Left kidney (tissue), 2 donors: Measurements from ENCODE around the gene SCTR. TPM values are rescaled to one million over a fixed set of nuclear protein-coding genes. Genes with fewer than 3 reads are reported as not detected.

Source experiments
- DNase-seq: peaks from one replicate; pipeline ENCODE4 v3.0.0-alpha.2; 2013
- polyA plus RNA-seq: library from polyadenylated mRNA; unstranded; fragments of 120-200 nt; gene quantifications from one replicate; pipeline ENCODE4 v1.2.1, GENCODE V29; 2013; ENCODE audit not compliant: insufficient read length

Gene SCTR
- polyA plus RNA-seq, 1 donor: 16.1 TPM

DNA sequence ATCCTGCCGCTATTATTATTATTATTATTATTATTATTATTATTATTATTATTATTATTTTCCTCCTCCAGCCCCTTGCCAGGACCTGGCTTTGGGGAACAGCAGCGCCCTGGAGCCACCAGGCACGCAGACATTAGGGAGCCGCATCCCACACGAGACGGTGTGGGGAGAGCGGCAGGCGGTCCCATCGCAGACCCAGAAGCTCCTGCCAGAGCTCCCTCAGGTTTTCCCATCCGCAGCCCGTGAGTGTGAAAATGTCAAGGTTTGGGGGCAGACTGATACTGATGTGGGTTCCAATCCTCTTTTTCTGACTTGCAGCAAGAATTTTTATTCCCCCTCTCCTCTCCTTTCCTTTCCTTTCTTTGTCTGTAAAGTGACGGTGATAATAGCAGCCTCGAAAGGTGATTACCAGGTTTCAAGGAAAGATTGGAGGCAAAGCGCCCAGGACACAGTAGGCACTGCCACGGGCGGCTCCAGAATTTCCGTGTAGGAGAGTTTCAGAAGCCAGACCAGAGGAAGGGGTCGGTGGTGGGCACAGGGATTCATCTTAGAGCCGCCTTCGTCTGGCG lies 816 bp downstream of the SCTR start:
- DNase-seq: no peak

DNA sequence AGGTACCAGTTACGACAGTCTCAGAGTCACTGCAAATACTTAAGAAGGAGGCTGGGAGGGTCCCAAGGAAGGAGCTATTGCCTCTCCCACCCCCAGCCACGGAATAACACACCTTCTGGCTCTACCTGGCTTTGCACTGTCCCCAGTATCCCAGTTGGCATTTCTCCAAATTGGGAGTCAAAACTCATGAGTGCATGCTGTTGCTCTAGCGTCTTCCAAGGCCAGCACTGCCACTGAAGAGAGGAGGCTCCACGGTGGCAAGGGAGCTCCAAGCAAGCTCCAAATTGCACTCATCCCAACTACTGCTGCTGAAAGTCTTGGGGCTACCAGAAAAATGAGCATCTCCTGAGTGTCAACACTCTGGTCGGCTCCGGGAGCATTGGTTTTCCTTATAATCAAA lies 1.6 kb downstream of the SCTR start:
- DNase-seq: no peak

DNA sequence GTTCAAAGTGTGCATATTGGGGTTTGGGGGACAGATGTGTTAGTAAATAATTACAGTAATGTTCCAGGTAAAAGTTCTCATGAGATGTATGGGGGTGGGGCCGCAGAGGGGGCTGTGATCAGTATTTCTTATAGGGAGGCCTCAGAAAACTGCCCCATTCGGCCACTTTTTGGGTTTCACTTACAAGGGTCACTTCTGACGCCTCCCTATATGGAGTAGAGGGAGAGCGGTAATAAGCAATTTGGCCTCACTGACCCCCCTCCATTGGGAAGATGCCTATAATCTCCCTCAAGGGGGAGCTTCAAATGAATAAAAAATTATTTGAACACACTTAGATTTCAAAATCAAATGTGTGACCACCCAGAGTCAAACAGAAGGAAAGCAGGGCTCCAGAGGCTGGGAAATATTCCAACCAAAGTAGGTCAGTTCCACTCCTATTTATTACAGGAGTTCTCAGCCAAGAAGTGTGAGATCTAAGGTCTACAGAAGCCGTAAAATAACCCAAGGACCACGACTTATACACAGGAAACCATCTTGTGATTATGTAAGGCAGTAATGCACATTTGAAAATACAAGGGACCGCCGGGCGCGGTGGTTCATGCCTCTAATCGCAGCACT lies 2.7 kb downstream of the SCTR start:
- DNase-seq: no peak

DNA sequence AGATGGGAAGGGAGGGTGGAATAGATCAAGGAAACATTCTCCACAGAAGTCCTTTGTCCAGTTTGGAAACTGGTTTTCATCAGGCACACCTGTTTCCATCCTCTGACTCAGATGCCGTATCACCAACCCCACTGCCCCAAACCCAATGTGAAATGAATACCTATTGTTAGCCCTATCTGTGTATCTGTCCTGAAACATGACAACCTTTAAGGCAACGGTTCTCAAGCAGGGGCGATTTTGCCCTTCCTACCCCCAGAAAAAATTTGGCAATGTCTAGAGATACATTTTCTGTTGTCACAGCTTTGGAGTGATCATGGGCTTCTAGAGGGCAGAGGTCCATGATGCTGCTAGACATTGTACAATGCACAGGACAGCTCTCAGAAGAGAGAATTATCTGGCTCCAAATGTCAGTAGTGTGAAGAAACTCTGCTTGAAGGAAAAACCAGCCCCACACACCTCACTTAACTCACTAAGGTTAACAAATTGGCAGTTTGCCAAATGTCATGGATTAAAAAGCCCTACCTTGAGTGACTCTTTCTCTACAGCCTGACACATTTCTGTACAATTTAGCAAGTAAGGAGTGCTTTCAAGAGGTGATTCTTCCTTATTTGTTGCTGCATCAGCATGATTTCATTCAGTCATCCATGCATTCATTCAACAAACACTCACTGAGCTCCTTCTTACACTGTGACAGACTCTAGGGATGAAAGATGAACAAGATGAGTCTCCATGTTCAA lies 3.4 kb downstream of the SCTR start:
- no peak for DNase-seq

DNA sequence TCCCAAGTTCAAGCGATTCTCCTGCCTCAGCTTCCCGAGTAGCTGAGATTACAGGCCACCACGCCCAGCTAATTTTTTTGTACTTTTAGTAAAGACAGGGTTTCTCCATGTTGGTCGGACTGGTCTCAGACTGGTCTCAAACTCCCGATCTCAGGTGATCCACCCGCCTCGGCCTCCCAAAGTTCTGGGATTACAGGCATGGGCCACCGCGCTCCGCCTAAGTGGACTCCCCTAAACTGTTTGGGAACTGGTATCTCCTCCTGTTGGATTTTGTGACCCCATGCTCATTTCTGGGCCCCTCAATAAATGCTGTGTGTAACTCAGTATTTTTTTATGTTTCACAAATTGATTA lies 5.2 kb downstream of the SCTR start:
- no peak for DNase-seq

DNA sequence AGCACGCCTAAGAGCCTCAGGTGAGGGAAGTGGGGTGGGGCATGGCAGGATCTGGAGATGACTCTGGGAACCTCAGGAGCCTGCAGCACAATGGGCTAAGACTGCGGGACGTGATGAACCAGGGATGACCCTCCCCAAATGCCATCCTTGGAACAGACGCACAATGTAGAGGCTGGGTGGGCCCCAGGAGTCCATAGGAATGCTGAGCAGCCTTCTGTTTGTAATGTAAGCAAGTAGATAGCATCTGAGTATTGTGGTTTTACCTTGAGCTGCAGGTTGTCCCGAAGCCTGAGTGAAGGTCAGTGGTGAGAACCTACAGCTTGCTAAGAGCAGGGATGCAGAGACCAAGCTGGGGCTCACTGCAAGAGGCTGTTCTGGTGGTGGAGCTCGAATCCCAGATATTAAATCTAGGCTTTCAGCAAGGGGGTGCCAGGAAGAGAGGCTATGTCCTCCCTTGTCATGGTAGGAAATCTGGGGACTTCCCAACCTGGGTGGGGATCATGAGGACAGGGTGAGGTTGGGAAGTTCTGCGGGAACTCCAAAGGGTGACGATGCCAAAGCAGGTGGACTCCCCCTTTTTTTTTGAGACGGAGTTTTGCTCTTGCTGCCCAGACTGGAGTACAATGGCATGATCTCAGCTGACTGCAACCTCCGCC lies 5.8 kb downstream of the SCTR start:
- no peak for DNase-seq

DNA sequence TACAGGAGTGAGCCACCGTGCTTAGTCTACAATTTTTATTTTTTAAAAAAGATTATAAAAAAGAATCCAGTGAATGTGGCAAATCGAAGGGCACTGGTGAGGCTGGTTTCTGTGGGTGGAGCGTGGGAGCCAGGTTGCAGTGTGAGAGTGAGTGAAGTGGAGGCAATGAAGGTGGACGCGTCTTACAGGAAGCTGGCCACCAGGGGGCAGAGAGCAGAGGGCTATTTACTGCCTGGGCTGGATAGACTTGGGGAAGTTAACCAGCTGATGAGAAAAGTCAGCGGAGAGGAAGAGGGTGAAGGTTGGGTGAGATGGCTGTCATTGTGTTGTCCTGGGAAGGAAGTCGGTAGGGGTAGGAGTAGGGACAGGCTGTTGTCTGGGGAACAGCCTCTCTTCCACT lies 6.8 kb downstream of the SCTR start:
- no peak for DNase-seq

DNA sequence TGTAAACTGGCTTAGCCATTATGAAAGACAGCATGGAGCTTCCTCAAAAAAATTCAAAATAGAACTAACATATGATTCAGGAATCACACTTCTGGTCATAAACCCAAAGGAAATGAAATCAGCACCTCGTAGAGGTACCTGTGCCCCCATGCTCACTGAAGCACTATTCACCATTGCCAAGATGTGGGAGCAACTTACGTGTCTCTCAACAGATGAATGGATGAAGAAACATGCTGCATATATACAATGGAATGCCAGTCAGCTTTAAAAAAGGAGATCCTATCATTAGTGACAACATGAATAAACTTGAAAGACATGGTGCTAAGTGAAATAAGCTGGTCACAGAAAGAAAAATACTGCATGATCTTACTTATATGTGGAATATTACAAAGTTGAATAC lies 8.2 kb downstream of the SCTR start:
- no peak for DNase-seq

DNA sequence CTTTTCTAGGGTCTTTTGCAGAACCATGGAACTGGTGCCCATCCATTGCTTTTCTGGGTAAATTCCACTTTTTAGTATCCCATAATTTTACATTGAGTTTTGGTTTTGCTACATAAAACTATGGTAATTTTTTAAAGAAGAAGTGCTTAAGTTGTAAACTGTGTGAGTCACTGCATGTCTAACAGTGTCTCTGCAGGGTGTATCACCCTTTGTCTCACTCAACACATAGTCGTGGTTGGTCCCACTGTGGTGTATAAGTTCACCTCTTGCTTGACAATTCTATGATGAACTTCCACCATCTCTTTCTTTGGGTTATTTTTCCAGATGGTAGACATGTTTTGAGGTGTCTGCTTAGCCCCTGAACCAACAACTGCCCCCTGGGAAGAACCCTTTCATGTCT lies 10.5 kb downstream of the SCTR start:
- no peak for DNase-seq

DNA sequence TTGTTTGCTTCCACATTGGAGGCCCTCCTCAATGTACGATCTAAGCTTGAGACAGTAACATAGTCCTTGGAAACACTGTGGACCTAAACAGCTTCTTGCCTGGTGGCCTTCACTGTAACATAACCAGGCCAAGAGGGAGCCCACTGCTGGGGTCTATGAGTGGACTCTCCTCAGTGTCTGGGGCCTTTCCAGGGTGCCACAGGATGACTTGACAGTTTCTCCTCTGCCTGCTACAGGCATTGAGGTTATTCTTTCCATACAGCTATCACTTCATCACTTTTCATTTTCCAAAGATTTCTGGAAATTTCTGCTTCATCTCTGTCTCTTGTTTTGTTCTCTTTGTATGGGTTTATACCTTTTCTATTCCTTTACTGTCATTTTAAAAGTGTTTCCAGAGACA lies 11.3 kb downstream of the SCTR start:
- DNase-seq: no peak

DNA sequence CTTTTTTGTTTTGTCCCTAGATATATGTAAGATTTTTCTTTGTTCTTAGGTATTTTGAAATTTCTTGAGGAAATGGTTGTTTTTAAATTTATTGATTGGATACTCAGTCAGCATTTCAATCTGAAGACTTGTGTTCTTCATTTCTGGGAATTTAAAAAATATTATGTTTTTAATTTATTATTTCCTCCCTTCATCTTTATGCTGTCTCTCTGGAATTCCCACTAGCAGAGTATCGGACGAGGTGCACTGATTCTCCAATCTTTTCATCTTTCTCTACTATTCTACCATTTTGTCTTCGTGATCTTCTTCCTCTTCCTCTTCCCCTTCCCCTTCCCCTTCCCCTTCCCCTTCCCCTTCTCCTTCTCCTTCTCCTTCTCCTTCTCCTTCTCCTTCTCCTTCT lies 12.3 kb downstream of the SCTR start:
- no peak for DNase-seq

DNA sequence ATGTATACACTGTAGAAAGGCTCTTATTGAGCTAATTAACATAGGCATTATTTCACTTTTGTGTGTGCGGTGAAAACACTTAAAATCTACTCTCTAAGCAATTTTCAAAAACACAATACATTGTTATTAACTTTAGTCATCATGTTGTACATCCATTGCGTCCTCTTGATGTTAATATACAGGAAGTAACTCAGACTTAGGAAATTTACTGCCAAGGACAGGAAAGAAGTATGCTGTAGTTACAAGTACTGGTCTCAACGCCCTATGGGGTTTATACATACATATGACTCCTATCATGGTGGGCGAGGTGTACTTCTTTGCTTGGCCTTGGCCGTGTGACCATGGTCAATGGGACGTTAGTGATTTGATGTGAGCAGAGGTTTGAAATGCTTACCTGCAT lies 15.5 kb downstream of the SCTR start:
- no peak for DNase-seq

DNA sequence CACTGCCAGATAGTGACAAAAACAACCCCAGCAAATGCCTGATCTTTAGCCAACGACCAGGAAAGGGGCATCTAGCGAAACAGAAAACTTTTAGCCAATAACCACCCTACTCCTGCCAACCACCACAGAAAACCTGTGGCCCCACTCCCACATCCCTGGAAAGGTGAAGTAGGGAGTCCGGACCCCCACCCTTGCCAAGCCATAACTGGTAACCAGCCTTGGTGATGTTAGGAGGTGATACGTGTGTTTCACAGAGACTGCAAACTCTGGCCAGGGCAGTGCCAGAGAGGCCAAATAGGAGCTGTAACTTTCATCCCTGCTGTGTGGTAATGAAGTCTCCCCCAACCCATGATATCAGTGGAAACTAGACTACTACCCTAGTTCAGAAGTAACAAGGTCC lies 27.6 kb downstream of the SCTR start:
- no peak for DNase-seq

DNA sequence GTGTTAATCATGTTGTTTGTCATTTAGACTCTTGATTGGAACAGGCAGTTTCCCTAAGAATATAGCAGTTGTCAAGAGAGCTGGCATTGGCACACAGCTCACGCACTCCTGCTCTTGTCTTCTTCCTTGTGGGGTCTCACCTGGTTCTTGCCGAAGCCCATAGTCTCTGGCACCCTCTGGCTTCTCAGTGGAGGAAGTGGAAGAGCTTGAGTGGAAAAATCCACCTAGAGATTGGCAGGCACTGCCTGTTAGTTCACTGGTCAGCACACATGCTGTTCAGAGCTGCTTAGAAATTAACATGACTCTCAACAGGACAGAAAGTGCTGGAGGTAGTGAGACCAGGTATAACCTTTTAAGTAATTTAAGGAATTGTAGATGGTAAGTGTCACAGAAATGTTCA lies 28.3 kb downstream of the SCTR start:
- no peak for DNase-seq

DNA sequence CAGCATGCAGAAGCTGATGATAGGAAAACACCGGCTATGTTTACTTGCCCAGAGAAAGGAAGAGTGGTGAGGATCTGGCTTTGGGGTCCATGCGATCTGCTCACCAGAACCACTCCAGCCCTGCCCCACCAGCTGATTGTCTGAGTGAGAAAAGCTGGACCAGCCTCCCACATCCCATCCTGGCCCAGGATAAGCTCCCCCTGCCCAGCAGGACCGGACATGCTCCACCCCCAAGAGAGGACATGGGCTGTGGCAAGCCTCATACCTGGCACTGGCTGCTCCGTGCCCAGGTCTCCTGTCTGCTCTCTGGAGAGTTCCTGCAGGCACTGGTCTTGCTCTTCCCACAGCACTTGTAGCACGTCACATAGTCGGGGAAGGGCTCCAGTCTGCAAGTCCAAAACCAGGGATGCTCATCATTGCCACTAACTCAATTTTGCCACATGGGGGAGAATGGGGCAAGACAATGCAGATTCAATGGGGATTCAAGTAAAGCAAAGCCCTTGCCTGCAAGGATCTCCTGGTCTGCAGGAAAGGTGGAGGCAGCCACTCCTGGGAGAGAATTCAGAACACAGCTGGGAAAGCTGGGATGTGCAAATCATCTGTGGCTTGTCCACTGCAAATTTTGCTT lies 30.0 kb downstream of the SCTR start:
- no peak for DNase-seq

DNA sequence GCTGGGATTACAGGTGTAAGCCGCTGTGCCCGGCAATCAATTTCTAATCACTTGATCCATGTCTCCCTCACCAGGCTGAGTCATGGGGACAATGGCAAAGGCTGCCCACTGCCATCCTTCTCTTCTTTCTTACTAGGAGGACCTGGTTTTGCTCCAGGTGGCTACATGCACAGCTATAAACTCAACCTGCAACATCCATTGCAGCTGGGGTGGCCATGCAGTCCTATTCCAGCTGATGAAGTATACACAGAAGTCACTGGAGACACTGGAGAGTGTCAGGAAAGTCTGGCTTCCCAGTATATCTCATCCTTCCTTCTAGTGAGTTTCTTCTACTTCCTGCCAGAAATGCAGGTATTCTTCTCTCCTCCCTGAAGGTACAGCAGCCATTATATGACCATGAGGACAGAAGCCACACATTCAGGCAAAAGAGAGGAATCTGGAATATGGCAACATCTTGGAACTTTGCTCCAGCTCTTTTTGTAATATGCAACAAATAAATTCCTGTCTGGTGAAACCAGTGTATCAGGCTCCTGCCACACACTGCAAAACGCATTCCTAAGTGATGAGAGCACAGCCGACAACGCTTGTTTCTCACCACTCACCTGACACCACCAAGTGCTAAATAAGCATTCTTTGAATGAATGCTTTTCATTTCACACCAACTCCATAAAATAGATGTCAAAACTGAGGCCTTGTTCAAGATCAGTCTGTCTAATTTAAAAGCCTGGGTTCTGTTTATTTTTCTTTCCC lies 32.3 kb downstream of the SCTR start:
- DNase-seq: peak; percentile 68

DNA sequence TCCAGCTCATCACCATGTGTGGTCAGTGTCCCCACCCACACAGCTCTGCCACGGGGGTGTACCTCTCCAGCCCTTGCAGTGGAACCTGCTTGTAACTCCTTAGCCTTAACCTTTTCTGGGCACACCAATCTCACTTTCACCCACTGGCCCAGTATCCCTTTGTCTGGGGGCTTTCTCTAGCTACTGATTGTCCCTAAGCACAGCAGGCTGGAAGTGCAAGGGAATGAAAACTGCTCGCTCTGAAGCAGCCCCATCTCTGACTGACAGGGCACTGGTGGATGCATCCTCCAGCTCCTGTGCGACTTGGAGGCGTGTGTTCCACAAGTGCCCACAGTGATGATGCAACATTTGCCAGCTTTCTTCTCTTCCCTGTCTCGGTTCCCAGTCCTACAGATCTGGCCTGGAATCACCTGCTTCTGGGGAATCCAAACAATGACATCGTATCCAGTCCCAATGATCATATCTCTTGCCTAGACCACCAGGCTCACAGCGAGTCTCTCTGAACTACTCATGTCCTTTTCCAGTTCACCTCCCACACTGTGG lies 33.6 kb downstream of the SCTR start:
- DNase-seq: no peak

DNA sequence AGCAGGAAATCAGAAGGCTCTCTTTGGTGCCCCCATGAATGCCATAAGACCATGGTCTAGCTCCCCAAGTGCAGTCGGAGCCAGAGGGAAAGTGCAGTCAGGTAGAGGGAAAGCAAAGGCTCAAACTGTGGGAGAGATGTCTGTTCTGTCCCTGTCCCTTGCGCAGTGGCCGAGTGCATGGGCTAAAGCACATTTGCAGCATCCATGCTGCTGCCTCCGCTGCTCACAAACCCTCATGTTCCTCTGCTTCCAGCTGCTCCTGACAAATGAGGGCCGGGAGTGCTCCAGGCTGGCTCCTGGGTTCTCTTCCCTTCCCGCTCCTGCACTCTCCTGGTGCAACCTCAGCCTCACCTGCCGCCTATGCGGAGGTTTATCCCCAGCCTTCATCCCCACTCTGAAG lies 34.2 kb downstream of the SCTR start:
- no peak for DNase-seq

DNA sequence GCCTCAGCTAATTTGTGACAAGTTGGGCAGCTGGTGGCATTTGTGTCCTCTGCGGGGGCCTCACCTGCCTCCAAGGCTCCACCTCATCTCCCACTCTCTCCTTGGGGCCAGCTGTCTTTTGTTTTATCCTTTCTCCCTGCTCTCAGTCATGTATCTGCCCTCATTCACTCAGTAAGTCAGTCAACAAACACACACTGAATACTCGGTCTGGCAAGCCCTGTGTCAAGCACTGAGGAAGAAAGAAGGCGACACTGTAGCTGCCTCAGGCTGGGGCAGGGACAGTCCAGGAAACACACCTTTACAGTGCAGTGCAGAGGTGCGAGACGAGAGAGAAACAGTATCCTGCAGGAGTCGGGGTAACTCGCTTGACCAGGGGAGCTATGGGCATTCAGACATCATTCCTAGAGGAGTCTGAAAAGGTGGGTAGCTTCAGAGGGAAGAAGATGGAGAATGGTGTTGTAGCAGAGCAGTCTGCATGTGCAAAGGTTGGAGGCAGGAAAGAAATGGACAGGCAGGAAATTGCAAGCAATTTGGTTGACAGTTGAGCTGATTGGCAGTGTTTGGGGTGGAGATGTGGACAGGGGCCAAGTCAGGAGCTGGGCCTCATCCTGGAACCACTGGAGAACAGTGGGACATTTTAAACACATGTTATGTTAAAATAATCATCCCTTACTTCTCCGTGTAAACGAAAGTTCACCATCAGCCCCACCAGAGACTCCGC lies 34.9 kb downstream of the SCTR start:
- no peak for DNase-seq

DNA sequence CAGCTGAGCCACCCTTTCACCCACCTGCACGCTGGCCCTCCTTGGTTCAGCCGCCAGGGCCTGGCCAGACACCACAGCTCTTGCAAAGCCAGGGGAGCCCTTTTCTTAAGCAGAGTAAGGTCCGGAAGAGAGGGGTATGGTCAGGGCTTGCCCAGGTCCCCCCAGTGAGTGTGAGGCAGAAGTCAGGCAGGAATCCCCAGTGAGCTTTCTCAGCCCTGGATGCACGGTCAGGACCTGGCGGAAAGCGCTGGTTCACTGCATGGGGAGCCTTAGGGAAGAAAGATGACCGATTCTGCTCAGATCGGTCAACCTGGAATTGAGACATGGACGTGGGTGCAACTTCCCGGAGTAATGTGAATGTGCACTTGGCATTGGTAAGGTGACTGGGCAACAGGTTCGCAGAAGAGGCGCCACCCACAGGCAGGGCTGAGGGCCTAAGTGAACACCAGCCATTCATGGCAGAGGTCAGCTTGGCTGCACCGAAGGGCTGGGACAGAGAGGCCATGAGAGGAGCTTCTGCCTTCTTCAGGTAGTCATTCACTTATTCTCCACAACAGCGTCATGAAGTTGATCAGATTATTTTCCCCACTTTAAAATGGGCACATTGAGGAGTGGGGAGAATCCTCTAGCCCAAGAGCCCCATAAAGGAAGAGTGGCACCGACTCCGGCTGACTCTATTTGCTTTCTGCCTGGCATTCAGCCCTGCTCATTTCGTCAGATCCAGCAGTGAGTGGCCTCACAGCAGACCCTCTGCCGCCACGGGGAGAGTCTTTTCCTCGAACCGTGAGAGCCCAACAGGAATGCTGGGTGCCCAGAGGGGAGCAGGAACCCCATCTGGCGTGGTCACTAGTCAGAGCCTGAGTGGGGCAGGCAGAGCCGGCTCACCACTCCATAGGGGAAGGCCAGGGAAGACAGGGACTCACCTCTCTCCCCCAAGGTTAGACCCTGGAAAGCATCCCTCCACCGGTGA lies 35.8 kb downstream of the SCTR start:
- no peak for DNase-seq
